Endothelial cell of umbilical vein (primary cell): ENCODE results near the gene NEDD4L. TPM values are rescaled to one million over a fixed set of nuclear protein-coding genes. Genes with fewer than 3 reads are reported as not detected.

Source experiments
- BruUV-seq: library from RNA; stranded (reverse); fragments of 400-500 nt; replicated peaks from 2 replicates; lab custom pipeline; 2021; lab: Mats Ljungman, UMichigan
- CTCF ChIA-PET: fragments of 300-600, 350-600 bp; sonication (Branson Sonifier 250); formaldehyde crosslinking; loops from one replicate; lab custom pipeline; 2021; ENCODE audit warnings: antibody characterized with exemption, inconsistent platforms; lab: Charles Lee
- POLR2A ChIA-PET: fragments of 300-600, 350-600 bp; sonication (Branson Sonifier 250); formaldehyde crosslinking; loops from one replicate; lab custom pipeline; 2021; ENCODE audit warnings: antibody characterized with exemption, inconsistent platforms; lab: Charles Lee
- DNase-seq: peaks from one replicate; pipeline ENCODE4 v3.0.0-alpha.2; 2011; ENCODE audit warnings: low read depth, low spot score
- FAIRE-seq: peaks from 2 replicates; lab custom pipeline; 2011; peaks lifted over from hg19 to GRCh38; lab: Jason Lieb, UNC
- H2AFZ ChIP-seq: 2 replicates; pipeline ENCODE4 v1.6.0; 2012; ENCODE audit warnings: low read depth, low read length, control low read depth, inconsistent platforms
- H3K27ac ChIP-seq: 2 replicates; pipeline ENCODE4 v1.5.1; 2011; ENCODE audit warnings: low read depth, mild to moderate bottlenecking, control low read depth, low read length, moderate library complexity; ENCODE audit not compliant: insufficient read depth
- H3K27me3 ChIP-seq, 2 experiments: 2 replicates each; pipeline versions ENCODE4 v1.6.0 to v1.6.1; 2011; ENCODE audit warnings: low read length in 2 of 2, mixed read lengths in 1 of 2; ENCODE audit not compliant: control insufficient read depth in 2 of 2, insufficient read depth in 2 of 2
- H3K36me3 ChIP-seq, 2 experiments: 2 replicates in 1 of 2; 3 replicates in 1 of 2; pipeline ENCODE4 v1.5.1; 2011; ENCODE audit warnings: low read length in 2 of 2, mild to moderate bottlenecking in 1 of 2, moderate library complexity in 1 of 2; ENCODE audit not compliant: control insufficient read depth in 2 of 2, insufficient read depth in 2 of 2; ENCODE audit errors: extremely low read depth in 1 of 2
- H3K4me1 ChIP-seq: 3 replicates; pipeline ENCODE4 v1.5.1; 2011; ENCODE audit warnings: mild to moderate bottlenecking, low read length; ENCODE audit not compliant: control insufficient read depth, insufficient read depth; ENCODE audit errors: extremely low read depth
- H3K4me2 ChIP-seq: 2 replicates; pipeline ENCODE4 v1.6.1; 2011; ENCODE audit warnings: low read length, control low read depth, mixed read lengths; ENCODE audit not compliant: insufficient read depth
- H3K4me3 ChIP-seq, 3 experiments: fragments of 200-600 bp in 1 of 3; sonication (generic), shearing (Covaris generic) in 1 of 3; replicated peaks in 1 of 3; 2 replicates each; pipeline ENCODE4 v1.5.1; 2011 to 2016; ENCODE audit warnings: control low read depth in 3 of 3, low read length in 3 of 3, mild to moderate bottlenecking in 2 of 3, inconsistent platforms in 1 of 3, low read depth in 1 of 3, moderate library complexity in 1 of 3; ENCODE audit not compliant: insufficient read depth in 1 of 3
- H3K79me2 ChIP-seq: 2 replicates; pipeline ENCODE4 v1.6.0; 2012; ENCODE audit warnings: low read length, inconsistent platforms; ENCODE audit not compliant: control insufficient read depth, insufficient read depth
- H3K9ac ChIP-seq: replicated peaks from 2 replicates; pipeline ENCODE3; 2011; ENCODE audit warnings: low read length, control low read depth; ENCODE audit not compliant: insufficient read depth; ENCODE audit errors: extremely low read depth
- H3K9me1 ChIP-seq: replicated peaks from 3 replicates; pipeline ENCODE4 v1.6.0; 2011; ENCODE audit warnings: mild to moderate bottlenecking, low read length; ENCODE audit not compliant: control insufficient read depth, insufficient read depth; ENCODE audit errors: extremely low read depth
- H3K9me3 ChIP-seq: replicated peaks from 2 replicates; pipeline ENCODE4 v1.5.1; 2012; ENCODE audit warnings: low read length, inconsistent platforms; ENCODE audit not compliant: control insufficient read depth, insufficient read depth
- H4K20me1 ChIP-seq: replicated peaks from 2 replicates; pipeline ENCODE3; 2011; ENCODE audit warnings: mild to moderate bottlenecking, low read length; ENCODE audit not compliant: control insufficient read depth, insufficient read depth; ENCODE audit errors: extremely low read depth
- EZH2 ChIP-seq: IDR thresholded peaks from 2 replicates; pipeline ENCODE4 v1.6.1; 2012; ENCODE audit warnings: borderline replicate concordance, low read depth, mild to moderate bottlenecking, moderate library complexity, low read length, inconsistent platforms; ENCODE audit not compliant: severe bottlenecking
- FOS ChIP-seq: IDR thresholded peaks from 2 replicates; pipeline ENCODE4 v1.6.1; 2011; ENCODE audit warnings: mild to moderate bottlenecking, low read length, moderate library complexity, borderline replicate concordance; ENCODE audit not compliant: insufficient read depth
- GATA2 ChIP-seq: IDR thresholded peaks from 2 replicates; pipeline ENCODE4 v1.7.0; 2011; ENCODE audit warnings: low read depth, mild to moderate bottlenecking, moderate library complexity, mixed read lengths, low read length; ENCODE audit not compliant: insufficient read length, insufficient read depth
- JUN ChIP-seq: IDR thresholded peaks from 2 replicates; pipeline ENCODE4 v1.6.1; 2011; ENCODE audit warnings: borderline replicate concordance, low read depth; ENCODE audit not compliant: insufficient read length, insufficient read depth
- MYC ChIP-seq: IDR thresholded peaks from one replicate; pipeline ENCODE4 v1.6.1; 2011; ENCODE audit warnings: mild to moderate bottlenecking, low read depth, low read length
- POLR2A ChIP-seq: IDR thresholded peaks from 2 replicates; pipeline ENCODE4 v1.6.1; 2012; ENCODE audit warnings: low read depth, mild to moderate bottlenecking, control low read depth, low read length
- POLR2AphosphoS5 ChIP-seq: IDR thresholded peaks from 2 replicates; pipeline ENCODE4 v1.6.1; 2012; ENCODE audit warnings: low read depth, mild to moderate bottlenecking, control low read depth, low read length, moderate library complexity; ENCODE audit not compliant: insufficient read depth
- dilution Hi-C: fragments of 300-500 bp; cut with MboI; formaldehyde crosslinking; loops from one replicate; pipeline ENCODE4 v1.15.0; 2019; ENCODE audit warnings: low sequenced_read_pairs; ENCODE audit not compliant: extremely low pct_ligation_motif_present
- intact Hi-C: fragments of 100-400 bp; cut with micrococcal nuclease; formaldehyde crosslinking; loops from one replicate; pipeline ENCODE4 v1.10.0; 2022
- polyA plus RNA-seq, 4 experiments: library from polyadenylated mRNA; depleted of rRNA in 3 of 4; stranded (reverse) in 3 of 4; unstranded in 1 of 4; fragments of >200 nt; gene quantifications; 2 replicates each; pipeline versions ENCODE4 v1.2.1 to v1.2.3, GENCODE V29; 2011 to 2012; ENCODE audit warnings: missing spikeins in 1 of 4
- total RNA-seq: library from RNA; stranded (reverse); gene quantifications from 2 replicates; pipeline ENCODE4 v1.2.3, GENCODE V29; 2021
- TF ChIP-seq, protein P1 (sequence below), 2 donors: IDR thresholded peaks; 1 replicate in 1 of 2; 2 replicates in 1 of 2; pipeline ENCODE4 v1.5.1; 2011; ENCODE audit warnings: low read length in 2 of 2, mild to moderate bottlenecking in 2 of 2, moderate library complexity in 2 of 2, control low read depth in 1 of 2, inconsistent platforms in 1 of 2, low read depth in 1 of 2; ENCODE audit not compliant: insufficient read depth in 1 of 2; ENCODE audit errors: extremely low read depth in 1 of 2
- TF ChIP-seq, protein P2 (sequence below): IDR thresholded peaks from 2 replicates; pipeline ENCODE4 v1.6.1; 2011; ENCODE audit not compliant: insufficient read depth, insufficient read length

NEDD4L gene
- total and polyA plus RNA-seq, 2 donors (not counting 3 experiments of a cell fraction or from before 2014, with no cell fraction given) = 20.5 to 78.9 TPM

DNA sequence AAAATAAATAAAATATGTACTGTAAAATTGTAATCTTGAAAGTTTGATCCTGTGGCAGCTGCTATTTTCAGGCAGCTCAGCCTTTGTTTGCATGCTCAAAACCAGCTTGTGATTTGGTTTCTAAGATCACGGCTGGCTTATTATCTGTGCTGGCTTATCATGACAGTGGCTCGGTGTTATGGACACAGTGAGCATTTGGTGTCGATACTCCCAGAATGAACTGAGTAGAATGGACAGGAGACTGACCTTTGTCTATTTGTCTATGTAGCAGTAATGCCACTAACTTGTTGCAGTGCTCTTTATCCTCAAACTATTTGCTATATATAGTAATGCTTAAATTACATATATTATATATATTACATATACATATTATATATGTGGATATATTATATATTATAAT, 58.8 kb downstream of the NEDD4L start:
- no peaks in the 10 kb centered on the region for H3K36me3 ChIP-seq
- H2AFZ ChIP-seq = no peak overlapping the region
- H3K9me1 ChIP-seq = no peaks in the 10 kb centered on the region
- no TSS peak for BruUV-seq
- H4K20me1 ChIP-seq = no peaks in the 10 kb centered on the region
- no peak overlapping the region for H3K4me3 ChIP-seq
- ChIA-PET CTCF (interaction anchor here (1.0 kb wide), 1 partner anchor 19 kb away, joined by 3 read pairs; no protein-coding TSS in a partner anchor), POLR2A (no interaction called here)
- no peaks in the 10 kb centered on the region for H3K9me3 ChIP-seq
- no peaks in the 10 kb centered on the region for H3K4me1 ChIP-seq
- dilution Hi-C loops = no loop called here
- FAIRE-seq (no peak), DNase-seq (no peak)
- H3K4me2 ChIP-seq = no peak overlapping the region
- intact Hi-C loops = no loop called here
- no peak overlapping the region for H3K27ac ChIP-seq
- H3K9ac ChIP-seq = no peak overlapping the region
- H3K27me3 ChIP-seq = no peaks in the 10 kb centered on the region
- TF ChIP-seq, protein P1, sequence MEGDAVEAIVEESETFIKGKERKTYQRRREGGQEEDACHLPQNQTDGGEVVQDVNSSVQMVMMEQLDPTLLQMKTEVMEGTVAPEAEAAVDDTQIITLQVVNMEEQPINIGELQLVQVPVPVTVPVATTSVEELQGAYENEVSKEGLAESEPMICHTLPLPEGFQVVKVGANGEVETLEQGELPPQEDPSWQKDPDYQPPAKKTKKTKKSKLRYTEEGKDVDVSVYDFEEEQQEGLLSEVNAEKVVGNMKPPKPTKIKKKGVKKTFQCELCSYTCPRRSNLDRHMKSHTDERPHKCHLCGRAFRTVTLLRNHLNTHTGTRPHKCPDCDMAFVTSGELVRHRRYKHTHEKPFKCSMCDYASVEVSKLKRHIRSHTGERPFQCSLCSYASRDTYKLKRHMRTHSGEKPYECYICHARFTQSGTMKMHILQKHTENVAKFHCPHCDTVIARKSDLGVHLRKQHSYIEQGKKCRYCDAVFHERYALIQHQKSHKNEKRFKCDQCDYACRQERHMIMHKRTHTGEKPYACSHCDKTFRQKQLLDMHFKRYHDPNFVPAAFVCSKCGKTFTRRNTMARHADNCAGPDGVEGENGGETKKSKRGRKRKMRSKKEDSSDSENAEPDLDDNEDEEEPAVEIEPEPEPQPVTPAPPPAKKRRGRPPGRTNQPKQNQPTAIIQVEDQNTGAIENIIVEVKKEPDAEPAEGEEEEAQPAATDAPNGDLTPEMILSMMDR (IDR thresholded peaks at IDR 0.05; ENCODE audit: extremely low read depth in 1 of 2, insufficient read depth in 1 of 2, low read depth in 1 of 2, low read length in 2 of 2) = no peak
- no peak for TF ChIP-seq JUN
- TF ChIP-seq MYC = no peak
- TF ChIP-seq EZH2 = no peak
- TF ChIP-seq FOS = no peak
- TF ChIP-seq POLR2AphosphoS5 = no peak
- no peak for TF ChIP-seq POLR2A
- TF ChIP-seq, protein P2, sequence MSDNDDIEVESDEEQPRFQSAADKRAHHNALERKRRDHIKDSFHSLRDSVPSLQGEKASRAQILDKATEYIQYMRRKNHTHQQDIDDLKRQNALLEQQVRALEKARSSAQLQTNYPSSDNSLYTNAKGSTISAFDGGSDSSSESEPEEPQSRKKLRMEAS = no peak
- no peak for TF ChIP-seq GATA2
- no peaks in the 10 kb centered on the region for H3K79me2 ChIP-seq
